GM19467 (cell line): ENCODE data around the gene C16orf95.

Source experiments
- ATAC-seq: cut with Tn5 transposase; IDR thresholded peaks from one replicate; pipeline ENCODE4 v1.9.1; 2021; ENCODE audit warnings: mild to moderate bottlenecking, moderate library complexity; ENCODE audit not compliant: unreplicated experiment

Gene C16orf95

DNA sequence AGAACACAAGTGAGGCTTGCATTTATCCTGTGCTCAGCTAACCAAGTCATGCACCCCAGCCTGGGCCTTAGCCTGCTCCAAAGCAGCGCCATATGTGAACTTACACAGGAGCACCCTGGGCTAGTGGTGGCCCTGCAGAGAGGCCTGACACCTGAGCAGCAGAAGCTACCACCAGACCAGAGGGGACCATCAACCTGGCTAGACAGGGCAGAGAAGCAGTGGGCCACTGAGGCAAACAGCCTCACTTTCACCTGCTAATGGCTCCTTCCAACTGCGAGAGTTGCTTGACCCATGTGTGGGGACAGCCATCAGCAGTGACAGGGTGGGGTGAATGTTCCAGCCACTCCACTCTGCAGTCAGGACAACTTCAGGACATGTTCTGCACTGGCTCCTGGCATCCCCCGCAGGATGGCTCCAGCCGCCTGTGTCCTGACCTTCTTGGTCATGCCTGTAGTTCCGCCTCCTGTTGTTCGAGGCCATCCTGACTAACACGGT lies 2.9 kb upstream of the C16orf95 start:
- ATAC-seq = no peak

DNA sequence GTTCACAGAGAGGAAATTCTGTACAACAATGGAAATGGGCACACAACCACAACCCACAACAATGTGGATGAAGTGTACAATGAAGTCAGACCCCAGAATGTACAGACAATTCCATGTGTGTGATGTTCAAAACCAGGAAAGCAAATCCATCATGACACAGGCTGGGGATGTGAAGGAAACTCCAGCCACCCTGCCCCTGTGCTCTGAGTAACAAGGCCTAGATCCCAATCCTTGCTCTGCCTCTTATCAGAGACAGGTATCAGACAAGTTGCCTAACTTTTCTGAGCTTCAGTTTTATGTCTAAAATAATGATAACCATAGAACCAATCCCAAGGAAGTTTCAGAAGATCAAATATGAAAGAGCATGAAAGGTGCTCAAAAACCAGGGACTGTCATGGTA lies 1.8 kb upstream of the C16orf95 start:
- ATAC-seq = no peak

DNA sequence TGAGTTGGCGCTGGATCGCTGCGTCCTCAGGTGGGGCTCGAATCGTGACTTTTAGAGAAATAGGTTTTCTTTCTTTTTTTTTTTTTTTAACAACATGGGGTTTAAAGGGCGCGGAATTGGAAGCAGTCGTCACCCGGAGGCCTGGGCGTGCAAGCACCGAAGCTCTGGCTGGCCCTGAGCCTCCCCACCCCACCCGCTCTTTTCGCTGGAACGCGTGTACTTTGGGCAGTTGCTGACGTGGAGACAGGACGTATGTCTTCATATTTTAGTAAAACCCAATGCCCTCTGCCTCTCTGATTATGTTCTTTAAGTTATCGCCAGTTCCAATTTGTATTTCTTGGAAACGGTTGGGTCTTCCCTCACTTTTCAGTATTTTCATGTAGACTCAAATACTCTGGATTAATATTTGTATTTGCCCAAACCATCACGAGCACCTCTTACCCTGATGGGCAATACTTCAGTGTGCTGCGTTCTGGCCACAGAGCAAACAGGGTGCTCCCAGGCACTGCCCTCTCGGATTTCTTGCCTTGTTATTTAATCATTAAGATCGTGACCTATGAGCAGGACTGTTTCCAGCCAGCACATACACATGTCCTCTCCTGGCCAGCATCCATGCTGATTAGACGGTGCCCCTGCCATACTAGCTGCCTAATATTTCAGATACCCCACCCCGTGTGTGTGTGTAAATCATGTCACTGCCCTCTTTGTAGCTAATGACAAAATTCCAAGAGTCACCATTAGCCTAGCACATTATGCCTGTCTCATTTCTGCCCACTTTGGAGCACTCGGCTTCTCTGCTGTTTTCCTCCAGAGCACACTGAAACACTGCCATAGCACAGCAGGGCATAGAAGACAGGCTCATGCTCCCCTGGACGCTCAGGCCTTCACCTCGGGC lies 805 bp upstream of the C16orf95 start:
- ATAC-seq = no peak

DNA sequence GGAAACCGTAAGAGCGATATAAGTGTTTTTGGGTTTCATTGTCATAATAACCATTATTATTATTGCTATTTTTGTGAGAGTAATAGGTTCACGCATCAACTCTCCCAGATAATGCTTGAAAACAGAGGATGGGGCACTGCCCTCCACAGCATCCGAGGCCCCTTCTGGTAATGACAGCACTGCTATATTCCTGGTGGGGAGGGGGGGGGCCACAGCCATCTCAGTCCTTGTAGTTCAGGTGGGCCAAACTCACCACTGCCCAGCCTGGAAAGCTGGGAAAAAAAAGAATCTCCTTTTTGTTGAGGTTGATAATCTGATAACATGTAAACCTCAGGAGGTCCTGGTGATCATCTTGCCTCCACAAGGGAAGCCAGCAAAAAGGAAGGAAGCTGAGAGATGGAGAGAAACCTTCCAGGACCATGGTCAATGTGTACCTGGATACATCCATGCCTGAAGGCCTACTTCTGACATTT lies 706 bp downstream of the C16orf95 start:
- no peak for ATAC-seq

DNA sequence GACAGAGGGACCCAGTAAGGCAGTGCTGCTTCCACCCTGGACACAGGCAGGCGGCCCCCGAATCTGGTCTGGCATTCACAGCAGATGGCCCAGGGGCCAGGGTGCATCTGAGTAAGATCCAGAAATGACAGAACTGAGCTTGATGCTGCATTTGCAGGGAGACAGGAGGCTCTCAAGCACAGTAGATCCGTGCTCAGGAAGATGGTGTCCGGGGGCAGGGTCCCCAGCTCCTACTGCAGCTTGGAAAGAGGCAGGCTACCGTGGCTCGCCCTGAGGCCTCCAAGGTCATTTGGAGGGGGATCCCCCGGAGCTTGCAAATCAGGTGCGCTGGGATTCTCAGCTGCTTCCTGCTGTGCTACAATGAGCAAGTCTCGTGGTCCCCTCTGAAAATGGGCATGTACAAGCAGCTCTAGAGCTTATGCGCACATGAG lies 2.2 kb downstream of the C16orf95 start:
- no peak for ATAC-seq

DNA sequence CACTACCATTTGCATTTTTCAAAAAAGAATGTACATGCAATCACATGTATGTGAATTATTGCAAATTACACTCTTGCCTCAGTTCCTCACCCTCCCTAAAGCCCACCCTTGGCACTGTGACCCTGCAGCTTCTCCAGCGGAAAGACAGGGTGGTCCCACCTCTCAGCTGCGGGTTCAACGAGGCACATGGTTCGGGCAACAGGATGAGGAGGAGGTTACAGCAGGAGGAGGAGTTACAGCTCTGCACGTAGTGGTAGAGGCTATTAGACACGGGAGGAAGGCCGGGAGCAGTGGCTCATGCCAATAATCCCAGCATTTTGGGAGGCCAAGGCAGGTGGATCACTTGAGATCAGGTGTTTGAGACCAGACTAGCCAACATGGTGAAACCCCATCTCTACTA lies 5.2 kb downstream of the C16orf95 start:
- ATAC-seq = no peak

DNA sequence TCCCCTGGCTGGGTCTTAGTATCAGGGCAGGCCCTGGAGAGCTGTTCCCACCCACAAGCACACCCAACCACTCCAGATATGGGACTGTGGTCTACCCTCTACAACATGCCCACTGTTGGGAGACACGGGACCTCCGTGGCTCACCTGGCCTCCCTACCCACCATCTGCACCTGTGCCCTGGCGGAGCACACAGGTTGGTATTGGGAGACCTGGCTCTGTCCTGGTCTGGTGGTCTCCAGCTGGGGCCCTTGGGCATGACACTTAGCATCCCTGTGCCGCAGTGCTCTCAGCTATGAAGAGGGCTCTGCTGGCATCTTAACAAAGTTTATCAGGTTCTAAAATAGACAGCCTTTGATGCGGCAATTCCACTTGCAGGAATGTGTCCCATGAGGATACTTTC lies 5.8 kb downstream of the C16orf95 start:
- no peak for ATAC-seq

DNA sequence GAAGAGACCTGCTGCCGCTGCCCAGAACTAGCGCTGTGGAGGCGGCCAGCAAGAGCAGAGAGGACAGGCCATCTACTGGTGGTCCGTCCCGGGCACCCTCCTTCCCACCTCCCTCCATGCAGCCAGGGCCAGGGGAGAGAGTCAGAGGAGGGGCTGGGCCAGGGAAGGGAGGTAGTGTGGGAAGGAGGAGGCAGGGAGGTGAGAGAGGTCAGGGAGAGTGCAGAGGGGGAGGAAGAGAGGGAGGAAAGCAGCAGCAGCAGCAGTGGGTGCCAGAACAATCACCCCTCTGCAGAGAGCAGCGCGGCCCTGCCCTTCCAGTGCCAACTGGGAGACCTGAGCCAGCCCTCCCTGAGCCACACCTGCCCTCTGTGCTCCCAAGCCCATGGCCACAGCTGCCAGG lies 6.6 kb downstream of the C16orf95 start:
- no peak for ATAC-seq

DNA sequence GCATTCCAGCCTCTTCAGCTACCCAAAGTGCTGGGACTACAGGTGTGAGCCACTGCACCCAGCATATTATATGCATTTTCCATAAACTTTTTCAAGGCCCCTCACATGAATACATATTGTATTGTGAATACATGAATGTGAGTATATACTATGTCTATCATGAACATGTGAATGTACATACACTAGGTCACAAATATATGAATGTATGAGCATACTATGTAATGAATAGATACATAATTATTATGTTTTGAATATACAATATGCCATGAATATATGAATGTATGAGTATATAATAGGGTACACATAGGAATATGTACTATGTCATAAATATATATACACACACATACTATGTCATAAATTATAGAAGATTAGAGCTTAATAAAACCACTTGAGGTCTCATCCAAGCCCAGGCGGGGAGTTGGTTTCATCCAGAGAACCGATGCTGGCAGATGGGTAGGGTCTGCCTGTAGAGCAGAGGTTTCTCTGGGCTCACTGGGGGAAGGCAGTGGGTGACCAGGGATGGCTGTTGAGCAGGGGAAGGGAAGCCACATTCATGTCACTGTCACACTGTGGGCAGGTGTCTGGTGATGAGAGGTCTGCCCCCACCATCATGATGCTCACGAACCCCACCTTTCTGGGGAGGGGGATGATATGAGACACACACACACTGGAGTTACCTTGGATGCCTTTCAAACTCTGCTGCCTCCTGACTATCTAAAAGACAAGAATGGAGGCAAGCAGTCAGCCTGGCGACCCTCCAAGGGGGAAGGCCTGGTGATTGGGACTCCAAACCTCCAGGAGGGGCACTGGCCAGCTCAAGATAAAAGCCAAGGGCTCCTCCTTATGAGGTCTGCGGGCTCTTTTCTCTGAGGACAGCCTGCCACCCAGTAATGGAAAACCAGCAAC lies 7.3 kb downstream of the C16orf95 start:
- ATAC-seq = no peak

DNA sequence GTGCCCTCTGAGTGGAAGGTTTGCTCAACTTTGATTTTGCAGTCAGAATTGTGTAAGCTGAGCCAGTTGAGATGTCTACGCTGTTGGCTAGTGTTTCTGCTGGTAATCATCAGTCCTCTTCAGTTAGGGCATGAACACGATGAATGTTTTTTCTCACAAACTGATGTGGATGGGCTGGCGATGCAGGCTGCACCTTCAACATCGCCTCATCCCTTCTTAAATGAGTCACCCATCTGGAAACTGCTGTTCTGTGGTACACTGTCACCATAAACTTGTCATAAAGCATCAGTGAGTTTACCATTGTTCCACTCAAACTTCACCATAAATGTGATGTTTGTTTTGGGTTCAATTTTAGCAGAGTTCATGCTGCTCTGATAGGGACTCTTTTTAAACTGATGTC lies 8.4 kb downstream of the C16orf95 start:
- no peak for ATAC-seq

DNA sequence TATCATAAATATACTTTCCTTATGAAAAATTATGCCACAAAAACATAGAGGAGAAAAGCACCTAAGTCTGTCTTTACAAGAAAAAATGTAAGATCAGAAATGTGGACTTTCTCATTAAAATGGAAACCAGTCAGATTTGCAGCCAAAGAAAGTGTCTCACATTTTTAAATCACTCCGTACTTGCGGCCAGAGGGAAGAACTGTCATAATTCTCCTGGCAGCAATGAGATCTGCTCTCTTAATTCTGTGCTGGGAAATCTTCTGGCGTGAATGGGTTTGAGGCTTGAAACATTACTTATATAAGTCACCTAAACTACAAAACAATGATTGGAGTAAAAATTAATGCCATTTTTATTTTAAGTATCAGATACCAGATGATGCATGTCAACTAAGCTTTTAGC lies 10.7 kb downstream of the C16orf95 start:
- no peak for ATAC-seq

DNA sequence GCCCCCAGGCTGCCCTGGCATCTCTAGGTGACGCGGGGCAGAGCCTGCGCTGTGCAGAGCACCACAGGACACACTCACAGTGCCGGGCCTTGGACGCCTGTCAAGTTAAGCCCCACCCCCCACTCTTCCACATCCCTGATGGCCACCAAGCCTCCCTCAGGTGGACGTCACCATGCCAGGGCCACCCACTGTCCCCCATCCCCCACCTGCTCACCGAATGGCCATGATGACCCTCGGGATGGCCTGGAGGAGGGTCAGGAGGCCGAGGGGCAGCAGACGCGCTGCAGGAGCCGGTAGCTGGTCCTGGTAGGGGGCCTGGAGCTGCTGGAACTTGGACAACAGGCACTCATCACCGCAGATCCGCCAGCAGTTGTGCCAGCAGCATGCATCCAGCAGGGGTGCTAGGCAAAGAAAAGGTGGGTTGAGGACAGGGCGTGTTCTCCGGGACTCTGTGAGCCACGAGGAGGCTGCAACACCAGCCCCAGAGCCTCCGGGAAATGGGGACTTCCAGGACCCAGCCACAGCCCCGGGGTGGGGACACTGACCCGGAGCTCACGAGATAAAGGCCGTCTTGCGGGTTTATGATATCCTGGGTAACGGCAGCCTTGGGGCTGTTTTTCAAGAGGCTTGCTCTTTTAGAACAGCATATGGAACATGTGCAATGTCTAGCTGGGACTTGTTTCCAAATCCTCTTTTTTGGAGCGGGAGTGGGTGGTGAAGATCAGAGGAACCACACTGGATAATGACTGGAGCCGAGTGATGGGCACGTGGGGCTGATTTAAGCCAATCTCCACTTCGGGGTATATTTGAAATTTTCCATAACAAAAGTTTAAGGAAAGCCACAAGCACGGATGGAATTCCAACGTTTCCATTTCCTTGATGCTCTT lies 11.4 kb downstream of the C16orf95 start:
- no peak for ATAC-seq

DNA sequence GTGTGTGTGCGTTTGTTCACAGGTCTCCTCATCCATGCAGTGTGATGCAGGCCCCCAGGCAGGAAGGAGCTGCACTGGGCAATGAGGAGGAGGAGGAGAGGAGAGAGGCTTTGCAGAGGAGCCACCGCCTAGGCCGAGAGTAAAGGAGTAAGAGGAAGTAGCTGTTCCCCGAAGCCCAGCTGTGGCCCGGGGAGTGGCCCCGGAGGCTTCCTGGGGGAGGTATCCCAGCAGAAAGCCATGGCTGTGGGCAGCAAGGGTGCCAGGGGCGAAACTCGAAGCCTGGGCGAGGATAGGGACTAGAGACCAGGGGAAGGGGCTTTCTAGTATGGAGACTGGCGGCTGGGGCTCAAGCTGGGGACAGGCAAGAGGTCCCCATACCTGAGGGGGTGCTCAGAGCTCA lies 12.2 kb downstream of the C16orf95 start:
- no peak for ATAC-seq

DNA sequence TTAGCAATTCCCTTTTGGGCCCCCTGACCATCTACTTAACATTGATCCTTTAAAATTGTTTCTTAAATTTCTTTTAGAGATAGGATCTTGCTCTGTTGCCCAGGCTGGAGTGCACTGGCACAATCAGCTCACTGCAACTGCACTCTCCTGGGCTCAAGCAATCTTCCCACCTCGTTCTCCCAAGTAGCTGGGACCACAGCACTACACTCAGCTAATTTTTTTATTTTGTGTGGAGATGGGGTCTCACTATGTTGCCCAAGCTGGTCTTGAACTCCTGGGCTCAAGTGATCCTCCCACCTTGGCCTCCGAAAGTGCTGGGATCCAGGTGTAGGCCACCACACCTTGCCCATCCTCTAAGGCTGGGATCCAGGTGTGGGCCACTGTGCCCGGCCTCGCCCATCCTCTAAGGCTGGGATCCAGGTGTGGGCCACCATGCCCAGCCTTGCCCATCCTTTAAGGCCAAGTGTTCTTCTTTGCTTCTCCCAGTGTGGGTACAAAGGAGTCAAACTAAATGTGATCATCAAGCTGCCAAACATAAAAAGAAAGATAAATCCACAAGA lies 13.2 kb downstream of the C16orf95 start:
- ATAC-seq = no peak

DNA sequence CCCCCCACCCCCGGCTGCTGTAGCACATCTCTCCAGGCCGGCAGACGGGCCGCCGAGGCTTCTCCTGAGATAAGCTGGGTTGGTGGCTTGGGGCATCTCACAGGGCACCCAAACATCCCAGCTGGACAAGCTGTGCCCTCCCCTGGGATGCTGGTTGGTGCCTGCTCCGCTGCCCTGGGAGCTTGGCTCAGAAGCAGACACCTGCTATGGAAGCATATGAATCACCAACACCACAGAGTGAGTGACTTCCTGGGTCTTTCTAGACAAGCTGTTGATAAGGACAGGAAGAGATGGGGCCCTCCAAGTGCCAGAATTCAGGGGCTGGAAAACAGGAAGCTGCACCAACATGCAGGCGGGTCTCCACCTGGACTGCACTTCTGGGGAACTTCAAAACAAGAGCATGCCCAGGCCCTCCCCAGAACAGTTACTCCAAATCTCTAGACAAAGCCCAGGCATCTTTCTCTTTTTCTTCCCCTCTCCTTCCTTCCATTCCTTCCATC lies 13.7 kb downstream of the C16orf95 start:
- ATAC-seq = no peak

DNA sequence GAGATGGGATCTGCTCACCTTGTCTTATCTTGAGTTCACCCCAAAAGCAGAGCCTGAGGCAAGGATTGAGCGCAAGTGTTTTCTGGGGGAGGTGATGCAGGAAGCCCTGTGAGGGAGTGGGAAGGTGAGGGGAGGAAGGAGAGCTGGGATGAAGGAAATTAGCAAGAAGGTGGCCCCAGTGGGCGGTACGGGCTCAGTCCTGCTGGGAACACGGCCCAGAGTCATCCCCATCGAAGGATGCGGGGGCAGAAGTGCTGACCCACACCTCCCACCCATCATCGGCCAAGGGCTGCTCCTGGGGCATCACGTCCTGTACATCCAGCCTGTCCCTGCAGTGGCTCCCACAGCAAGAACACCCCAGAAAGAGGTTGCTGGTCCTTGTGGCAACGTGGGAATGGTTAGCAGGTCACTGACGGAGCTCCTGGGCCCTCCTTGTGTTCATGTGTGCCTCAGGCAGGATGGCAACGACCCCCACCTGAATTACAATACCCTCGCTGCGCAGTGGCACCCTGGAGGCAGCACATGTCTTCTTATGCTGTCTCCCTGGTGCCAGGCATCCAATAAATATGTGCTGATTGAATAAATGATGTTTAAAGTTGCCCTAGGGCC lies 18.2 kb downstream of the C16orf95 start:
- ATAC-seq = no peak

DNA sequence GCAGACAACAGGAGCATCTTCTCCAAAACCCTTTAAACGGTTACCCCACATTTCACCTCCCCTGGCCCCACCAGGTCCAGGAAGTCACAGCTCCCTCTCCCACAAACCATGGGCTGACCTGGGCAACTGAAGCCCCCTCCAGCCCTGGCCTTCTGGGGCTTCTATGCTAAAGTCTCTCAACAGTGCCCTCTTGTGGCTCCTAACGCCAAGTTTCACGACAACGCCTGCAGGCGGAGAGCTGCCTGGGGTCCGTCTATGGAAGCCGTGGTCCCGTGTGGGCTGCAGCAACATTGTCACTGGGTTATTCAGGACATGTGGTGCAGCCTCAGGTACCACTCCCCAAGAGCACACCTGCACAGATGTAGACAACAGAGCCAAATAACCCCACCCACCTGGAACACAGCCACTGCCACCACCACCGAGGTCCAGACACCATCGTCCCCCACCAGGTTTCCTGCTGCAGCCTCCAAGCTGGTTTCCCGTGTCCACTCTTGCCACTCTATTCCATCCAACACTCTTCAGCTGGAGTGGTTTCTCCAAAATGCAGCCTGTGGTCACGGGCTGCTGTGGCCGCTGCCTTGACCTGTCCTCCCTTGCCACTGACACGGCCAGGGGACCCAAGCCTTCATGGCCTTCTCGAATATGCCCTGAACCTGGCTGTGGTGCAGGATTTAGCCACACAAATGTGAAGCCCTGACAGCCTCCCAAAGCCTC lies 19.1 kb downstream of the C16orf95 start:
- no peak for ATAC-seq

DNA sequence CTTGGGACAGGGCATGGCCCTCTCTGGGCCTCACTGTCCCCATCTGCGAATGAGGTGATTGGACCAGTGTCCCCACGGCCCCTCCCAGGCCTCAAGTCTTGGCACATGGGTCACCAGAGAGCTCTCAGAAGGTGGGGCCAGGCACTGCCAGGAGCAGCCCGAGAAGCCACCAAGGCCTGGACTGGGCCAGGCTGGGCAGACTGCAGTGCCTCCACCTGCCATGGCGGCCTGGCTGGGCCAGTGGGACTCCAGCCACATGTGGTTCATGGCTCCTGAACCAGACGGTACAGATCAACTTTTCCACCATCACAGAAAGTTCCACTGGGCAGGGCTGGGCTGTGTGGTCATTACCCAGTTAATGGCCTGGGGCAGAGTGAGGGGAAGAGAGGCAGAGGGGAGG lies 19.8 kb downstream of the C16orf95 start:
- ATAC-seq = no peak
